Measurements from ENCODE around the gene LRCH3. TPM values are rescaled to one million over a fixed set of nuclear protein-coding genes. Genes with fewer than 3 reads are reported as not detected.
A peak's percentile ranks its signal among the peaks of the same experiment; 100 is the strongest.
"Not testable (repeated sequence)": the region's sequence is repeated elsewhere in the genome, so short reads cannot be mapped to it uniquely, and the experiment has no call there.

Gene LRCH3
- total RNA-seq, 1 donor from 2014 or later: 42.1 TPM

GRCh38 chr3:197907196-197907595 is 116.1 kb downstream of the LRCH3 start:
- Histone ChIP-seq H3K9ac (ENCODE audit: low read length) (peak overlapping the region; percentile 12), H3K4me1 (ENCODE audit: insufficient read depth, low read length) (peaks cover 16% of the 10 kb centered on the region), H3K9me3 (ENCODE audit: insufficient read depth, low read depth, low read length) (no peaks in the 10 kb centered on the region), H3K4me2 (ENCODE audit: low read length) (no peak overlapping the region), H3K36me3 (ENCODE audit: insufficient read depth, low read length) (no peaks in the 10 kb centered on the region), H2AFZ (ENCODE audit: low read depth, low read length) (no peak overlapping the region), H3K79me2 (ENCODE audit: insufficient read depth, low read length) (no peaks in the 10 kb centered on the region), H3K4me3 (ENCODE audit: insufficient read depth, low read depth, low read length) (no peak overlapping the region), H3K27me3 (ENCODE audit: insufficient read depth, low read length) (no peaks in the 10 kb centered on the region), H4K20me1 (ENCODE audit: insufficient read depth, low read length) (peaks cover 7% of the 10 kb centered on the region), H3K27ac (ENCODE audit: low read depth, low read length) (no peak overlapping the region)
- TF ChIP-seq EZH2 (IDR thresholded peaks at IDR 0.05; ENCODE audit: insufficient read depth, low read length) (no peak), CTCF (IDR thresholded peaks at IDR 0.05; ENCODE audit: insufficient read depth, low read depth, low read length) (no peak)
- Mint-ChIP-seq H3K27ac (ENCODE audit: unreplicated experiment) (no peak overlapping the region), H3K27me3 (ENCODE audit: low read depth, unreplicated experiment) (no peaks in the 10 kb centered on the region), H3K4me1 (ENCODE audit: low read depth, unreplicated experiment) (peaks cover 7% of the 10 kb centered on the region), H3K4me3 (ENCODE audit: unreplicated experiment) (no peak overlapping the region), H3K36me3 (ENCODE audit: low read depth, unreplicated experiment) (no peaks in the 10 kb centered on the region), H3K9me3 (ENCODE audit: unreplicated experiment) (peaks cover 2% of the 10 kb centered on the region)
- FAIRE-seq: no peak
- DNase-seq (ENCODE audit: low read depth): no peak

GRCh38 chr3:197908550-197908949 is 117.5 kb downstream of the LRCH3 start:
- H3K79me2 ChIP-seq (ENCODE audit: insufficient read depth, low read length); H3K9me3 ChIP-seq (ENCODE audit: insufficient read depth, low read depth, low read length); H3K4me3 ChIP-seq (ENCODE audit: insufficient read depth, low read depth, low read length); H3K27me3 ChIP-seq (ENCODE audit: insufficient read depth, low read length); H3K36me3 Mint-ChIP-seq (ENCODE audit: low read depth, unreplicated experiment); H3K27me3 Mint-ChIP-seq (ENCODE audit: low read depth, unreplicated experiment); H3K4me1 Mint-ChIP-seq (ENCODE audit: low read depth, unreplicated experiment); H3K36me3 ChIP-seq (ENCODE audit: insufficient read depth, low read length); H3K9me3 Mint-ChIP-seq (ENCODE audit: unreplicated experiment); H2AFZ ChIP-seq (ENCODE audit: low read depth, low read length); H4K20me1 ChIP-seq (ENCODE audit: insufficient read depth, low read length); H3K27ac Mint-ChIP-seq (ENCODE audit: unreplicated experiment); FAIRE-seq; H3K4me2 ChIP-seq (ENCODE audit: low read length); H3K9ac ChIP-seq (ENCODE audit: low read length); H3K4me3 Mint-ChIP-seq (ENCODE audit: unreplicated experiment); H3K27ac ChIP-seq (ENCODE audit: low read depth, low read length): not testable (repeated sequence)
- peak; percentile 44 for DNase-seq (ENCODE audit: low read depth)
- peaks cover 16% of the 10 kb centered on the region for H3K4me1 ChIP-seq (ENCODE audit: insufficient read depth, low read length)

GRCh38 chr3:197908957-197909701 is 118.1 kb downstream of the LRCH3 start:
- Mint-ChIP-seq H3K4me3 (ENCODE audit: unreplicated experiment) (no peak overlapping the region), H3K27ac (ENCODE audit: unreplicated experiment) (no peak overlapping the region), H3K4me1 (ENCODE audit: low read depth, unreplicated experiment) (peaks cover 7% of the 10 kb centered on the region), H3K27me3 (ENCODE audit: low read depth, unreplicated experiment) (no peaks in the 10 kb centered on the region), H3K36me3 (ENCODE audit: low read depth, unreplicated experiment) (no peaks in the 10 kb centered on the region), H3K9me3 (ENCODE audit: unreplicated experiment) (no peaks in the 10 kb centered on the region)
- Histone ChIP-seq H3K4me2 (ENCODE audit: low read length) (no peak overlapping the region), H3K27ac (ENCODE audit: low read depth, low read length) (no peak overlapping the region), H3K27me3 (ENCODE audit: insufficient read depth, low read length) (no peaks in the 10 kb centered on the region), H3K4me1 (ENCODE audit: insufficient read depth, low read length) (peaks cover 16% of the 10 kb centered on the region), H4K20me1 (ENCODE audit: insufficient read depth, low read length) (peaks cover 7% of the 10 kb centered on the region), H2AFZ (ENCODE audit: low read depth, low read length) (no peak overlapping the region), H3K9me3 (ENCODE audit: insufficient read depth, low read depth, low read length) (no peaks in the 10 kb centered on the region), H3K4me3 (ENCODE audit: insufficient read depth, low read depth, low read length) (no peak overlapping the region), H3K79me2 (ENCODE audit: insufficient read depth, low read length) (no peaks in the 10 kb centered on the region), H3K36me3 (ENCODE audit: insufficient read depth, low read length) (no peaks in the 10 kb centered on the region), H3K9ac (ENCODE audit: low read length) (no peak overlapping the region)
- TF ChIP-seq CTCF (IDR thresholded peaks at IDR 0.05; ENCODE audit: insufficient read depth, low read depth, low read length) (no peak), EZH2 (IDR thresholded peaks at IDR 0.05; ENCODE audit: insufficient read depth, low read length) (no peak)
- FAIRE-seq (no peak), DNase-seq (ENCODE audit: low read depth) (no peak)
